OCI-LY1 (cell line): ENCODE results near the gene ATG7.

Experiments used
- H2AFZ ChIP-seq: fragments of 200-600 bp; sonication (generic), shearing (Covaris generic); 2 replicates; pipeline ENCODE4 v1.6.0; 2014; ENCODE audit warnings: antibody characterized with exemption, mild to moderate bottlenecking, low read length
- H3F3A ChIP-seq: fragments of 200-600 bp; sonication (generic), shearing (Covaris generic); 2 replicates; pipeline ENCODE4 v1.6.0; 2014; ENCODE audit warnings: mild to moderate bottlenecking, antibody characterized with exemption, low read length, moderate library complexity; ENCODE audit not compliant: insufficient read depth
- H3K27ac ChIP-seq: fragments of 200-600 bp; sonication (generic); 2 replicates; pipeline ENCODE4 v1.5.1; 2014; ENCODE audit warnings: low read length, mixed run types, mild to moderate bottlenecking, low read depth; ENCODE audit not compliant: poor library complexity, severe bottlenecking
- H3K27me3 ChIP-seq: fragments of 200-600 bp; sonication (generic); 2 replicates; pipeline ENCODE4 v1.6.0; 2014; ENCODE audit warnings: antibody characterized with exemption, mild to moderate bottlenecking, low read length, moderate library complexity; ENCODE audit not compliant: insufficient read depth
- H3K36me3 ChIP-seq: fragments of 200-600 bp; sonication (generic); 2 replicates; pipeline ENCODE4 v1.6.1; 2014; ENCODE audit warnings: mild to moderate bottlenecking, antibody characterized with exemption, low read length, moderate library complexity, mixed read lengths; ENCODE audit not compliant: insufficient read depth
- H3K4me1 ChIP-seq: fragments of 200-600 bp; sonication (generic); 2 replicates; pipeline ENCODE4 v1.5.1; 2014; ENCODE audit warnings: mild to moderate bottlenecking, low read length, moderate library complexity; ENCODE audit not compliant: insufficient read depth, severe bottlenecking
- H3K4me2 ChIP-seq: fragments of 200-600 bp; sonication (generic), shearing (Covaris generic); 2 replicates; pipeline ENCODE4 v1.6.1; 2014; ENCODE audit warnings: low read length
- H3K4me3 ChIP-seq: fragments of 200-600 bp; sonication (generic); 2 replicates; pipeline ENCODE4 v1.5.1; 2014; ENCODE audit warnings: low read length, low read depth, mild to moderate bottlenecking, mixed read lengths; ENCODE audit not compliant: poor library complexity, severe bottlenecking
- H3K79me2 ChIP-seq: fragments of 200-600 bp; shearing (Covaris generic); 2 replicates; pipeline ENCODE4 v1.6.1; 2016; ENCODE audit warnings: mixed run types, low read length, mixed read lengths; ENCODE audit not compliant: insufficient read depth
- H3K9ac ChIP-seq: fragments of 200-600 bp; sonication (generic), shearing (Covaris generic); 2 replicates; pipeline ENCODE4 v1.6.1; 2014; ENCODE audit warnings: mild to moderate bottlenecking, low read length, mixed read lengths
- H3K9me2 ChIP-seq: fragments of 200-600 bp; sonication (generic), shearing (Covaris generic); 2 replicates; pipeline ENCODE4 v1.6.1; 2014; ENCODE audit warnings: low read depth, mild to moderate bottlenecking, low read length, mixed read lengths
- H3K9me3 ChIP-seq: fragments of 200-600 bp; shearing (Covaris generic); 2 replicates; pipeline ENCODE4 v1.6.1; 2014; ENCODE audit warnings: low read length, mixed read lengths
- H4K20me1 ChIP-seq: fragments of 200-600 bp; sonication (generic), shearing (Covaris generic); 2 replicates; pipeline ENCODE4 v1.6.0; 2016; ENCODE audit warnings: mild to moderate bottlenecking, low read length; ENCODE audit not compliant: insufficient read depth
- CTCF ChIP-seq: fragments of 200-600 bp; sonication (generic), shearing (Covaris generic); IDR thresholded peaks from 2 replicates; pipeline ENCODE4 v1.5.1; 2017; ENCODE audit warnings: mild to moderate bottlenecking, antibody characterized with exemption, low read length, moderate library complexity, mixed read lengths
- EZH2 ChIP-seq: fragments of 200-600 bp; sonication (generic), shearing (Covaris generic); IDR thresholded peaks from 2 replicates; pipeline ENCODE4 v1.8.0; 2017; ENCODE audit warnings: borderline replicate concordance, mixed run types, mild to moderate bottlenecking, antibody characterized with exemption, low read length, moderate library complexity, mixed read lengths

The ATG7 gene

GRCh38 chr3:11565932-11566331 lies 293.7 kb downstream of the ATG7 start:
- Histone ChIP-seq H3K9ac (no peak overlapping the region), H3K4me2 (no peak overlapping the region), H3K9me2 (no peaks in the 10 kb centered on the region), H4K20me1 (no peaks in the 10 kb centered on the region), H3F3A (no peaks in the 10 kb centered on the region), H3K4me3 (no peak overlapping the region), H3K27me3 (no peaks in the 10 kb centered on the region), H3K79me2 (no peaks in the 10 kb centered on the region), H3K27ac (no peak overlapping the region), H3K4me1 (no peaks in the 10 kb centered on the region), H2AFZ (no peak overlapping the region), H3K36me3 (peaks cover 68% of the 10 kb centered on the region), H3K9me3 (no peaks in the 10 kb centered on the region)
- TF ChIP-seq EZH2 (no peak), CTCF (no peak)

- Histone ChIP-seq H3K4me1 (no peaks in the 10 kb centered on the region), H3K9ac (no peak overlapping the region), H3K36me3 (peaks cover 68% of the 10 kb centered on the region), H3K27me3 (no peaks in the 10 kb centered on the region), H3K27ac (no peak overlapping the region), H4K20me1 (no peaks in the 10 kb centered on the region), H3K9me3 (no peaks in the 10 kb centered on the region), H3F3A (no peaks in the 10 kb centered on the region), H2AFZ (no peak overlapping the region), H3K4me2 (no peak overlapping the region), H3K9me2 (no peaks in the 10 kb centered on the region), H3K79me2 (no peaks in the 10 kb centered on the region), H3K4me3 (no peak overlapping the region)
- no peak for TF ChIP-seq CTCF
- TF ChIP-seq EZH2, result no peak
These were observed 294.3 kb downstream of the ATG7 start for GRCh38 chr3:11566478-11566877.

- Histone ChIP-seq H3K27ac (no peak overlapping the region), H3K36me3 (peaks cover 68% of the 10 kb centered on the region), H2AFZ (no peak overlapping the region), H3K9me2 (no peaks in the 10 kb centered on the region), H3K9me3 (no peaks in the 10 kb centered on the region), H3F3A (no peaks in the 10 kb centered on the region), H4K20me1 (no peaks in the 10 kb centered on the region), H3K4me3 (no peak overlapping the region), H3K4me2 (no peak overlapping the region), H3K9ac (no peak overlapping the region), H3K4me1 (no peaks in the 10 kb centered on the region), H3K79me2 (no peaks in the 10 kb centered on the region; the same call in 1 of the 2 replicates), H3K27me3 (no peaks in the 10 kb centered on the region)
- TF ChIP-seq EZH2 (no peak), CTCF (no peak)
These were observed 294.7 kb downstream of the ATG7 start for GRCh38 chr3:11566916-11567315.
